H9 (cell line): ENCODE measurements around the gene SLC4A9. TPM values are rescaled to one million over a fixed set of nuclear protein-coding genes. Genes with fewer than 3 reads are reported as not detected.

Experiments used
- DNase-seq: peaks from one replicate; pipeline ENCODE4 v3.0.0-alpha.2; 2017
- H2AFZ ChIP-seq: one replicate; pipeline ENCODE4 v1.6.1; 2013; ENCODE audit warnings: mild to moderate bottlenecking, low read length, control low read depth, moderate library complexity
- H2AK5ac ChIP-seq: 2 replicates; pipeline ENCODE4 v1.6.1; 2013; ENCODE audit warnings: low read length, control low read depth, mixed read lengths; ENCODE audit not compliant: insufficient read length
- H2BK120ac ChIP-seq: one replicate; pipeline ENCODE4 v1.6.1; 2013; ENCODE audit warnings: low read depth, mild to moderate bottlenecking, low read length, control low read depth, inconsistent platforms; ENCODE audit not compliant: poor library complexity, severe bottlenecking
- H2BK12ac ChIP-seq: 2 replicates; pipeline ENCODE4 v1.6.1; 2013; ENCODE audit warnings: low read length, control low read depth, mixed read lengths, low read depth; ENCODE audit not compliant: insufficient read length
- H2BK15ac ChIP-seq: 2 replicates; pipeline ENCODE4 v1.6.1; 2013; ENCODE audit warnings: low read depth, low read length, control low read depth
- H2BK20ac ChIP-seq: one replicate; pipeline ENCODE4 v1.6.1; 2013; ENCODE audit warnings: low read depth, mild to moderate bottlenecking, low read length, control low read depth, inconsistent platforms; ENCODE audit not compliant: poor library complexity, severe bottlenecking
- H2BK5ac ChIP-seq: 2 replicates; pipeline ENCODE4 v1.6.1; 2013; ENCODE audit warnings: low read length, control low read depth, mixed read lengths; ENCODE audit not compliant: insufficient read length
- H3K14ac ChIP-seq: 2 replicates; pipeline ENCODE4 v1.6.1; 2013; ENCODE audit warnings: low read length, control low read depth; ENCODE audit not compliant: insufficient read depth
- H3K18ac ChIP-seq: 2 replicates; pipeline ENCODE4 v1.6.1; 2013; ENCODE audit warnings: low read depth, mild to moderate bottlenecking, mixed read lengths, low read length, control low read depth; ENCODE audit not compliant: insufficient read length
- H3K23ac ChIP-seq: 2 replicates; pipeline ENCODE4 v1.6.1; 2013; ENCODE audit warnings: low read length, control low read depth, mixed read lengths, low read depth; ENCODE audit not compliant: insufficient read length
- H3K23me2 ChIP-seq: 2 replicates; pipeline ENCODE4 v1.6.1; 2013; ENCODE audit warnings: low read depth, mild to moderate bottlenecking, mixed read lengths, low read length, control low read depth; ENCODE audit not compliant: insufficient read length, poor library complexity, severe bottlenecking
- H3K27ac ChIP-seq: 2 replicates; pipeline ENCODE4 v1.5.1; 2013; ENCODE audit warnings: low read length, control low read depth, mixed read lengths, low read depth; ENCODE audit not compliant: insufficient read length
- H3K27me3 ChIP-seq: 2 replicates; pipeline ENCODE4 v1.6.1; 2013; ENCODE audit warnings: low read length, control low read depth, inconsistent platforms; ENCODE audit not compliant: insufficient read depth
- H3K4ac ChIP-seq: 2 replicates; pipeline ENCODE4 v1.6.1; 2013; ENCODE audit warnings: low read depth, mild to moderate bottlenecking, control low read depth, inconsistent platforms, low read length, moderate library complexity
- H3K4me1 ChIP-seq: 2 replicates; pipeline ENCODE4 v1.6.1; 2013; ENCODE audit warnings: low read length, control low read depth, inconsistent platforms; ENCODE audit not compliant: insufficient read depth
- H3K4me2 ChIP-seq: 2 replicates; pipeline ENCODE4 v1.6.1; 2013; ENCODE audit warnings: low read length, control low read depth, mixed read lengths; ENCODE audit not compliant: insufficient read length, insufficient read depth
- H3K56ac ChIP-seq: 2 replicates; pipeline ENCODE4 v1.6.1; 2013; ENCODE audit warnings: low read depth, mild to moderate bottlenecking, mixed read lengths, low read length, control low read depth; ENCODE audit not compliant: insufficient read length
- H3K79me1 ChIP-seq: 2 replicates; pipeline ENCODE4 v1.6.1; 2013; ENCODE audit warnings: low read depth, mild to moderate bottlenecking, moderate library complexity, low read length, control low read depth, inconsistent platforms; ENCODE audit not compliant: insufficient read depth, poor library complexity, severe bottlenecking
- H3K79me2 ChIP-seq: 2 replicates; pipeline ENCODE4 v1.6.1; 2013; ENCODE audit warnings: low read length, control low read depth, inconsistent platforms; ENCODE audit not compliant: insufficient read depth
- H3K9ac ChIP-seq: 2 replicates; pipeline ENCODE4 v1.6.1; 2013; ENCODE audit warnings: low read length, control low read depth, mixed read lengths; ENCODE audit not compliant: insufficient read length; ENCODE audit errors: extremely low read depth
- H3K9me3 ChIP-seq: one replicate; pipeline ENCODE4 v1.6.1; 2013; ENCODE audit warnings: low read depth, low read length, inconsistent platforms; ENCODE audit not compliant: control insufficient read depth
- H3T11ph ChIP-seq: one replicate; pipeline ENCODE4 v1.6.1; 2013; ENCODE audit warnings: mild to moderate bottlenecking, low read length, control low read depth, inconsistent platforms
- H4K20me1 ChIP-seq: one replicate; pipeline ENCODE4 v1.6.1; 2013; ENCODE audit not compliant: control insufficient read depth, insufficient read length, insufficient read depth
- H4K5ac ChIP-seq: 2 replicates; pipeline ENCODE4 v1.6.1; 2013; ENCODE audit warnings: low read depth, mild to moderate bottlenecking, mixed read lengths, low read length, control low read depth; ENCODE audit not compliant: insufficient read length
- H4K8ac ChIP-seq: replicated peaks from 2 replicates; pipeline ENCODE4 v1.6.1; 2013; ENCODE audit warnings: low read length, control low read depth, mixed read lengths, low read depth; ENCODE audit not compliant: insufficient read length
- H4K91ac ChIP-seq: 2 replicates; pipeline ENCODE4 v1.6.1; 2013; ENCODE audit warnings: low read depth, mild to moderate bottlenecking, moderate library complexity, mixed read lengths, low read length, control low read depth; ENCODE audit not compliant: insufficient read length
- H3K27ac Mint-ChIP-seq, 3 experiments: 2 replicates in 2 of 3; 3 replicates in 1 of 3; pipeline ENCODE4 v1.8.0; 2020 to 2021; ENCODE audit warnings: mixed read lengths in 3 of 3, mild to moderate bottlenecking in 1 of 3, moderate library complexity in 1 of 3
- H3K27me3 Mint-ChIP-seq: 2 replicates; pipeline ENCODE4 v1.8.0; 2021; ENCODE audit warnings: low read depth, mild to moderate bottlenecking, moderate library complexity, mixed read lengths
- H3K36me3 Mint-ChIP-seq, 3 experiments: 2 replicates in 2 of 3; 3 replicates in 1 of 3; pipeline ENCODE4 v1.8.0; 2020 to 2021; ENCODE audit warnings: low read depth in 3 of 3, mixed read lengths in 3 of 3; ENCODE audit not compliant: insufficient read depth in 1 of 3
- H3K4me1 Mint-ChIP-seq, 2 experiments: 2 replicates each; pipeline ENCODE4 v1.8.0; 2020; ENCODE audit warnings: mixed read lengths in 2 of 2
- H3K4me3 Mint-ChIP-seq, 2 experiments: 2 replicates in 1 of 2; 3 replicates in 1 of 2; pipeline ENCODE4 v1.8.0; 2020 to 2021; ENCODE audit warnings: mild to moderate bottlenecking in 2 of 2, mixed read lengths in 2 of 2, moderate library complexity in 1 of 2
- H3K9me3 Mint-ChIP-seq, 2 experiments: 2 replicates in 1 of 2; 3 replicates in 1 of 2; pipeline ENCODE4 v1.8.0; 2020; ENCODE audit warnings: mild to moderate bottlenecking in 2 of 2, mixed read lengths in 2 of 2, moderate library complexity in 1 of 2
- CTCF ChIP-seq: fragments of 200-600 bp; sonication (generic); conservative IDR thresholded peaks from 3 replicates; pipeline ENCODE4 v1.8.0; 2021; ENCODE audit warnings: antibody characterized with exemption, mild to moderate bottlenecking
- WGBS: extraction: QIAGEN DNeasy Blood & Tissue Kit; methylation state at CpG from one replicate; pipeline ENCODE4 v1.1.7; 2013; ENCODE audit warnings: missing lambda C conversion rate, low lambda C conversion rate, mixed read lengths; ENCODE audit not compliant: insufficient read length; ENCODE audit errors: extremely low coverage; 5-methylcytosine and 5-hydroxymethylcytosine counted together
- total RNA-seq: library from RNA; stranded (reverse); gene quantifications from 2 replicates; pipeline ENCODE4 v1.2.1, GENCODE V29; 2021

SLC4A9 gene
- total RNA-seq, 1 experiment from 2014 or later, result 0.07 TPM

DNA sequence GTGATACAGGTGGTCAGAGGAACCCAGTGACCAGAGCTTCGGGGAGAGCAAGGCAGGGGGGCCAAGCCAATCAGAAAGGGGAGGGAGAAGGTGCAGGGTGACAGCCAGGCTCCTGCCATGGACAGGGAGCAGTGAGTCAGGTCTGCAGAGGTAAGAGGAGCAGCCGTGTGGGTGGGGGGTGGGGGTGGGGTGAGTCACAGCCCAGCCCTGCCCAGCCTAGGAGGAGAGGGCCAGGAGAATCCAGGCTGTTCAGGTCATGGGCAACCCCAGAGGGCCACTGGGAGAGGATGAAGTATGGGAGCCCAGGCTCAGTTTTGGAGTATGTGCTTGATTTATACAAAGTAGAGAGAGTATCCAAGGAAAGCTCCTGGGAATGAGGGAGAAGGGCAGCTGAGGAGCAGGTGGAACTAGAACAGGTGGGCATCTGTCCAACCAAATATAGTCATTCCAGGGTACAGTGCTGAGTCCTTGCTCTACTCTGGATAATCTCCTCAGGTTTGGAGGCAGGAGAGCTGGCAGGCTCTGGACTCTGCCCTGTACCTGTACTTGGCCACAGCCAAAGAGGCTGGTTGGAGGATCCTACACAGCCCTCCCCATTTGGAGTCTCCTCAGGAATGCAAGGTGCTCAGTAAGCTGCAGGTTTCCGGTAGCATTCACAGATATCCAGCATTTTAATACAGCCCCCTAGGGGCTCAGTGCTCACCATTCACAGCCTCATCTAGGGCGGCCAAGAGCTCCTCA lies 15.1 kb upstream of the SLC4A9 start:
- H3K23ac ChIP-seq, result no peak overlapping the region
- H3K4me3 Mint-ChIP-seq, result peak overlapping the region; percentile 40 to 77; a peak in 3 of 5 replicates
- no peak overlapping the region for H4K91ac ChIP-seq
- no peak overlapping the region for H3K56ac ChIP-seq
- H3K4me2 ChIP-seq, result peak overlapping the region; percentile 55
- peaks cover 3% of the 10 kb centered on the region; the same call in 1 of the 2 replicates for H3K27me3 ChIP-seq
- H3K14ac ChIP-seq, result no peak overlapping the region
- peaks cover 11% of the 10 kb centered on the region for H3K23me2 ChIP-seq
- no peak overlapping the region for H4K8ac ChIP-seq
- H2BK12ac ChIP-seq, result no peak overlapping the region
- peaks cover 19 to 24% of the 10 kb centered on the region in 2 experiments for H3K4me1 Mint-ChIP-seq
- H2BK20ac ChIP-seq, result no peak overlapping the region
- no peak overlapping the region for H3K4ac ChIP-seq
- no peaks in the 10 kb centered on the region for H3K79me2 ChIP-seq
- H3K9me3 Mint-ChIP-seq, result no peaks in the 10 kb centered on the region
- H2BK5ac ChIP-seq, result no peak overlapping the region
- no peak overlapping the region for H2BK15ac ChIP-seq
- no CpG with 5 or more reads among the region's 4 CpGs for WGBS
- H3T11ph ChIP-seq, result no peak overlapping the region
- peaks cover 0 to 4% (median 0%) of the 10 kb centered on the region in 3 experiments; a peak in 2 of 7 replicates for H3K36me3 Mint-ChIP-seq
- TF ChIP-seq CTCF, result no peak
- H3K4me1 ChIP-seq, result no peaks in the 10 kb centered on the region; the same call in 1 of the 2 replicates
- H3K79me1 ChIP-seq, result no peaks in the 10 kb centered on the region
- no peak overlapping the region for H3K9ac ChIP-seq
- H2AK5ac ChIP-seq, result no peak overlapping the region
- DNase-seq, result no peak
- peaks cover 22% of the 10 kb centered on the region for H3K27me3 Mint-ChIP-seq
- H3K27ac ChIP-seq, result no peak overlapping the region
- no peaks in the 10 kb centered on the region for H3K9me3 ChIP-seq
- H2AFZ ChIP-seq, result no peak overlapping the region
- no peak overlapping the region for H2BK120ac ChIP-seq
- no peak overlapping the region for H4K5ac ChIP-seq
- H3K18ac ChIP-seq, result no peak overlapping the region
- H3K27ac Mint-ChIP-seq, result no peak overlapping the region
- no peaks in the 10 kb centered on the region for H4K20me1 ChIP-seq
